ENCODE results near the gene ALX3.
A peak's percentile ranks its signal among the peaks of the same experiment; 100 is the strongest.
"Not testable (repeated sequence)": the region's sequence is repeated elsewhere in the genome, so short reads cannot be mapped to it uniquely, and the experiment has no call there.

ALX3 gene

GRCh38 chr1:110088739-110089316 lies 18.4 kb upstream of the ALX3 start:
- DNase-seq, result no peak

DNA sequence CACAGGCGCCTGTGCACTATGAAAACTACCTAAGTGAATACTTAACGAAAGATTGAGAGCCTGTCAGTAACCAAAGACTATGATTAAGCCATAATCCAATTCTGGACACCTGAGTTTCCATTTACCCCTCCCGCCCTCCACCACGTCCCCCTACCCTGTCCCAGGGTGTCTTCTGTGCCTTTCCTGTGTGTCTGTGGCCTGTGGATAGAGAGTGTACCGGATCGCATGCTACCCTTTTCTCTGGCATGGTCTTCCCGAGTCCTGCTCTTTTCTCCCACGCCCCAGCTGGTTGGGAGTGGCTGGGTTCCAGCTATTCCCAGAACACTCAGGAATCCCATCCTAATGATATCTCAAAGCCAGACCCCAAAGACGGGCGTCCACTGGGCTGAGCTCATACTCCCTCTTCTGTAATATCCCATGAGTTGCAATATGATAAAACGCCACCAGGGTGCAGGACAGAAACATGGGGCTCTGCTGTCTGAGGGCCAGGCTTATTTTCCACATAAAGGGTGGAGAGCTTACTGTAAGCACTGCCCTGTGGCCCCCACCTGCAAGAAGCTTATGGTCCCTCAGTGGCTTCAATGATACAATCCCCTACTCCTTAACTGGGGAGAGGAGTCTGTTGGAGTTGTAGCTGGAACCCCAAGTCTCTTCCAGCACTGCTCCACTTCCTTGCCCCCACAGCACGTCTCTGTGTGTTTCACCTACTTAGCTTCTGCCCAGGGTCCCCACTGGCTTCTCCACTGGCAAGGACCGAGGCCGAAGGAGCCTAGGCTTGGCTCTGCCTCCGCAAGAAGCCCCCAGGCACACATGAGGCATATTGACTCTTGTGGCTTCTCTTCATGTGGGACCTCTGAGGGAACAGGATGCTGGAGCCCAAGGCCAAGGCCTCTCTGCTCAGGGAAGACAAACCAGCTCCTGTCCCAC lies 17.6 kb upstream of the ALX3 start:
- peak; percentile 44 for DNase-seq

DNA sequence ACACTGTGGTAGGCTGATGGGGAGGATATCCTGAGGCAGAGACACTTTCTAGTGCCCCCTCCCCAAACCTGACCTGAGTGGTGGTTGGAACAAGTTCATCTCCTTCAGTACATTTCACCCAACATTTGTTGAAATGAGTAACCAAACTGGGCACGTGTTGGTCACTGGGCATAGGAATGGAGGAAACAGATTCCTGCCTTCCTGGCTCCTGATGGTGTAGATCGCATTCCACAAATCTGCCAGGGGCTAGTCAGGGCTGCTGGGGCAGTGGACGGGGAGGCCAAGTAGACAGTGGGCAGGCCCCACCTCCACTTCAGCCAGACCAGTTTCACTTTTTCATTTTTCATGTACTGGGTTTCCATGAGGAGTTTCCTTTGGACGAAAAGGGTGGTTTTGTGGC lies 16.5 kb upstream of the ALX3 start:
- no peak for DNase-seq

DNA sequence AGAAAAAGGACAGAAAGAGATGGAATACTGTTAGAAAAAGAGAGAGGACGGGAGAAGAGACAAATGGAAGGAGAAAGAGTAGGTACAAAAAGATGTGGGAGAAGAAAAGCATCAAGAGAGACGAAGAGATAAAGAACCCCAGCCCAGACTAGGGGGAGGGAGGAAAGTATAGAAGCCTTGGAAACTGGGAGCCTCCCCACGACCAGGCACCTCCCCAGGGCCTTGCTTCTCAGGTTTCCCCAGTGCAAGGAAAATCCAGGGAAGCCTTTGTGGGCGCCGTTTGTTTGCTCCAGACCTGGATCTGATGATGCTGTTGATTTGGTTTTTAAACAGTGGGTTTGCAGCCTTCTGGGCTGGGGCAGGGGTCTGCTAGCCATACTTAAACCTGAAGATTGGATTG lies 15.2 kb upstream of the ALX3 start:
- DNase-seq, result no peak

GRCh38 chr1:110084227-110085078 lies 14.0 kb upstream of the ALX3 start:
- peak; percentile 34 for DNase-seq

GRCh38 chr1:110083866-110084226 lies 13.4 kb upstream of the ALX3 start:
- DNase-seq, result no peak

DNA sequence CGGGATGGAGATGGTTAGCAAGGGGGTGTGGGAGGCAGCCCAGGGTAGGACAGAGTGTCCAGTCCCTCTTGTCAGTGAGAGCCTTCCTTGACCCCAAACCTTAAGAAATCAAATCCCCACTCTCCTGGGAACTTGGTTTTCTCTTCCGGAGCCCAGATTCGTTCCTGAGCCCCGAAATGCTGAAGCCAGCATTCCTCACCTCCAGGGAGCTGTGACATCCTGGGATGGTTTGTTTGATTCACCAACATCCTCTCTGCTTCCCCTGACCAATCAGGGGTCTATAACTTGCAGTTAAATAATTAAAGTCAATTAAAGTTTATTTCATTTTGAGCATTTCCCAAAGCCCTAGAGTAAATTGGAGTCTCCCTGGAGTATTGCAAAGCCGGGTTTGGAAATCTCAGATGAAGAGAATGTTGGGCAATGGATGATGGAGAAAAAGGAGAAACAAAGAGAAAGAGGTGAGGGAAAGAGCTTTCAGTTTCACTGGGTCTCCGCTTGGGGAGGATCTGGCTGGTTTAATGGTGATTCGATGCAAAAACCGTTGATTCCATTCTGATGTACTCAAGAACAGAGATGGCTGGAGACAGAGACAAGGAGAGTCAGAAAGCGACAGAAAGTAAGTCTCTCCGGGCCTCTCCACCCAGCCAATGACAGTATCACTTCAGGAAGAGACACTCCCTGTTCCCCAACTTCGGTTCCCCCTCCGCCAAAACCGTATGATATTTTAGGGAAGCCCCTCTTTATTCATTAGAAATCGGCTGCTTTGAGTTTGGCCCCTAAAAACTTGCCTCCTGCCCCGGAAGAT lies 12.8 kb upstream of the ALX3 start:
- no peak for DNase-seq

DNA sequence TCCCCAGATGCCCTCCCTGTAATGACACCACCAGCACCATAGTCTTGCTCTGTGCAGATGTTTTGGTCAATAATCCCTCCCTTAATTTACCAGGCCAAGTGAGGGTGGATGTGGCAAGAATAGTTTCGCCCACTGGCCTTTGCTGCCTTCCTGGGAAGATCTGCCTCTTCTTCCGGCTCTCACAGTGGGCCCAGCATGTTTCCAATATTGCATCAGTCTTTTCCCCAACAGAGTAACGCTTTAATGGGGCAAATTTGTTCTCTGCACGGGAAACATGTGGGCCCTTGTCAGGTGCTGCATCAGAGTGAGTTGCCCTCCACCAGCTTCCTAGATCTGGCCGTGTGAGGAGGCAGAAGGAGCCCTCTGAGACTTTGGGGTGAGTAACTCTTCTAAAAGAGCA lies 12.0 kb upstream of the ALX3 start:
- no peak for DNase-seq

DNA sequence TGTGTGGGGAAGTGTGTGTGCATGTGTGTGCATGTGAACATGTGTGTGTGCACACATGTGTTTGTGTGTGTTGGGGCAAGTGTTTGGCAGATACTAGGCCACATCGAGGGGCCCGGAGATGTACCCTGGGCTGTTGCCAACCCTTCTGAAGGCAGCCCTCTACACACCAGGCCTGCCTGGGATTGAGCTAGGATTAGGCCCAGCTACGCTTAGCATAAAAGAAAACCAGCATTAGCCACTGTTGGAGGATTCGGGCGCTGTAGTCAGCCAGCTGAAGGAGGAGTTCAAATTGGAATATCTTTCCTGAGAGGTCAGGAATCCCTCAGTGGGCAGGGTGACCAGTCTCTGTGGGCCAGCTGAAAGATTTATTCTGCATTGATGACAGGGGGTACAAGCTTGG lies 10.6 kb upstream of the ALX3 start:
- DNase-seq, result no peak

GRCh38 chr1:110079995-110080394 lies 9.5 kb upstream of the ALX3 start:
- not testable (repeated sequence) for DNase-seq

GRCh38 chr1:110076789-110077500 lies 6.5 kb upstream of the ALX3 start:
- DNase-seq, result no peak

DNA sequence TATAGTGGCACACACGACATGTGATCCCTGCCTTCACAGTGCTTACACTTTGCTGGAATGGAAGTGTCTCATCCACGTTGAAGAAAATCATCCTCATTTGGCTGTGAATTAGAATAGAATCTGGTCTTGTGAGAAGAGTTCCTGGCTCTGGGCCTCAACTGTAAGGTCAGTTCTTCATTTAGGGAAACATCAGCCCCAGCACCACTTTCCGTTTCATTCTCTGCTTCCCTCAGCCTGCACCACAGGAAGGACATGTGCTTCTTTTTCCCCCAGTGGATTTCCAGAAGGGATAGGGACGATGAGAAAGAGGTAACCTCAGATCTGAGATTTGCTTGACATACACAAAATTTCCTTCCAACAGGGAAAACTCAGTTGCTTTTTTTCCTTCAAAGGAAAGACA lies 3.7 kb upstream of the ALX3 start:
- DNase-seq, result no peak

DNA sequence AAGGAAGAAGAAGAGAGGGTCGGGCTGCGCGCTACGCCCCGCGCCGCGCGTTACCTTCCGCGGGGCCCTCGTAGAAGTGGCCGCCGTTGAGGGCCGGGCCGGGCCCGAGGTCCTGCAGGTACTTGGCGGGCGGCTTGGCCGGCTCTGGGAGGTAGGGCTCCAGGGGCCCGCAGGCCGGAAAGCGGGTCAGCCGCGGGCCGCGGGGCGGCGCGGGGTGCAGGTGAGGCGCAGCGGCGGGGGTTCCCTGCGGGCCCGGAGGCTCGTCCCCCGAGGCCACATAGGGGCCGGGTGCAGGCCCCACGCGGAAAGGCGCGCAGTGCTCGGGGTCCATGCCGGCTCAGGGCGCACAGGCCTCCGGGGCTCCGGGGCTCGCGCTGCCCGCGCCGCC lies 196 bp downstream of the ALX3 start:
- no peak for DNase-seq

GRCh38 chr1:110069404-110070281 lies 829 bp downstream of the ALX3 start:
- no peak for DNase-seq

GRCh38 chr1:110068646-110069403 lies 1.6 kb downstream of the ALX3 start:
- DNase-seq, result peak; percentile 41

DNA sequence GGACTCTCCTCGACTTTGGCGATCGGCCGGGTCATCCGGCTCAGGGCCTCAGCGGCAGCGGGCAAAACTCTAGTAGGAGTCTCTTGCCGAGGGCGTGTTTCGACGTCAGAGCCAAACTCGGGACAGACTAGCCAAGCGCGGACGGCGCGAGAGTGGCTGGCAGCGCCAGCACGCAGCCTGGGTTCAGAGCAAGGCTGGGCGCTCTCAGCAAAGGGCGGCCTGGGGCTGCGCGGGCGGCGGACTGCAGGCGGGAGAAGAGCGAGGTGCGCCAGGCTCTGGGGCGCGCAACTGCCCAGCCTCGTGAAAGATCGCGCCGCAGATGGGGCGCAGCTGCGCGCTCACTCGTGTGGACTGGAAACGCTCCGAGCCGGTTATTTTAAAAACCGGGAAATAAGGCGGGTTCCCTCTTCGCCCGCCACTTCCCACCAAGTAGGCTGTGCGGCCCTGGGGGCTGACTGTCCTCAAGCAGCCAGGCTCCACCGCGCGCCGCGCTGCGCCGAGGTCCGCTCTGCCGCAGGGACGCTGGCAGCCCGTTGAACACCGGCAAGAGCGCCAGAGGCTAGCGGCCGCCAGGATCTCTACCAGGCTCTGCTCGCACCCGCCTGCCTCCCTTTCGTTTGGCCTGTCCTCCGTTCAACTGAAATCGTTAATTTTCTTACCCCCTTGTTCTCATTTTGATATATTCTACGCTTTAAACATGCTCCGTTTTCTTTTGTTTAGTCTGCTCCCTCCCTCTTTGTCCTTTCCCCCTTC lies 2.4 kb downstream of the ALX3 start:
- DNase-seq, result no peak

GRCh38 chr1:110067479-110067892 lies 3.0 kb downstream of the ALX3 start:
- no peak for DNase-seq

- no peak for DNase-seq
These were observed 4.6 kb downstream of the ALX3 start for GRCh38 chr1:110065841-110066240.

GRCh38 chr1:110064576-110065337 lies 5.7 kb downstream of the ALX3 start:
- no peak for DNase-seq
